ENCODE measurements around the gene AQP3.
"Not testable (repeated sequence)": the region's sequence is repeated elsewhere in the genome, so short reads cannot be mapped to it uniquely, and the experiment has no call there.

Gene AQP3

GRCh38 chr9:33440204-33440603 lies 7.2 kb downstream of the AQP3 start:
- no peak for DNase-seq

GRCh38 chr9:33439731-33440130 lies 7.7 kb downstream of the AQP3 start:
- no peak for DNase-seq

DNA sequence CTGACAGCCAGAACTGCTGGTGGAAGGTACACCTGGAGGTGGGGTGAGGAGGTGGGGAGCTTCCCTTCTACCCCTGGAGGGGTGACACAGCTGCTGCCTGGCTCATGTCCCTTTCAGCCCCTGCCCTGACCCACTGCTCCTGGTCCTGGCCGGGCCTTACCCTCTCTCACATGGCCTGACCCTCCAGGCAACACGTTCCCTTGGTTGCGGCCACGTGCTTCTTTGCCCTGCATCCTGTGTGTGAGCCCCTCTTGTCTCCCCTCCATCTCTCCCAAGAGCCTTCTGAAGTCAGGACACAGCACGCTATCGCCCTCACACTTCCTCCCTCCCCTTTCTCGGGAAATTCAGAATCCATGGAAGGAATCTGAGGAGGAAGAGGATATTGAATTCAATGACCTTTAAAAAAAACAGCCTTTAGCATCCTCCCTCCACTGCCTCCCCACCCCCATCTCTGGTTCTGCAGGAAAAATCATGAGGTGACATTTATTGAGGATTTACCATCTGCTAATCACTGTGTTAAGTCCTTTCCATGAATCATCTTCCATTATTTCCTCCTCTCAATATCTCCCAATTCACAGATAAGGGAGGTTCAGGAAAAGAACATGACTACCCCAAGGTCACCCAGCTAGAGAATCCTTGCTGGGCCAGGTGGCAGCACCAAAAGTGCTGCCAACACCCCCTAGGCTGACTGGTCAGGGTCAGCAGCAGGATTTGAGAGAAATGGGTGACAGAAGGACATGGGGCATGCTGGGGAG lies 8.3 kb downstream of the AQP3 start:
- DNase-seq = no peak

GRCh38 chr9:33437898-33438297 lies 9.5 kb downstream of the AQP3 start:
- no peak for DNase-seq

GRCh38 chr9:33437205-33437604 lies 10.2 kb downstream of the AQP3 start:
- no peak for DNase-seq

DNA sequence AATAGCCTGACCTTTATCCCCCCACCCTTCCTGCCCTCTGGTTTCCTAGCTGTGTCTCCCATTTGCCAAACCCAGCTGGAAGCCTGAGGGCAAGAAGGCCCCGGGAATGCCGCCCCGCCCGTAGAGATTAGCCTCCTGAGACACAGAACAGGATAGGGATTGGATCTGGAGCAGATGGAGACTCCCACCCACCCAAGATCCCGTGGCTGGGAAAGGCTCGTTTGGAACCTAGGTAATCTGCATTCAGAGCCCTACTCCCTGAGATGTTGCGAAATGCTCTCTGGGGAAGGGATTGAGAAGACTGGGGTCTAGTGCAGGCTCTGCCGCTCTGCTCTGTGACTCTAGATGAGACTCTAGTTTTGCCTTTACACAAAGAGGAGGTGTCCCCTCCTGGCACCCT lies 10.9 kb downstream of the AQP3 start:
- DNase-seq = no peak

- DNase-seq = no peak
Observed at GRCh38 chr9:33435821-33436277, 11.5 kb downstream of the AQP3 start.

GRCh38 chr9:33434317-33435105 lies 12.9 kb downstream of the AQP3 start:
- no peak for DNase-seq

DNA sequence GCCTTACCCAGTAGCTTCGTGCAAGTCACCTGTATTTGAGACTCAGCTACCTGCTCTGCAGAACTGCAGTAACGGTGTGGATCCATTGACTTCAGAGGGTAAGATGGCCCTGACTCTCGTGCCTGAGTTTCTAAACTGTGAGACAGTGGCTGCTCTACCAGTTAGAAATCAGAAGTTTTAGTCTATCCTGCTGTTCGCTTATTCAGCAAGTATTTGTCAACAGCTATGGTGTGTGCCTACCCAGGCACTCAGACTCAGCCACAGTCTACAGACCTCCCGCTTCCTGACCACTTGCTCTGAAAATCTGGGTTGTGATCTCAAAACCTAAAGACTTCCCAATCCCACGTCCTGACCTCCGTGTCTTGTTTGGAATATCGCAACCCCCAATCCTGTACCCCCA lies 13.5 kb downstream of the AQP3 start:
- no peak for DNase-seq

DNA sequence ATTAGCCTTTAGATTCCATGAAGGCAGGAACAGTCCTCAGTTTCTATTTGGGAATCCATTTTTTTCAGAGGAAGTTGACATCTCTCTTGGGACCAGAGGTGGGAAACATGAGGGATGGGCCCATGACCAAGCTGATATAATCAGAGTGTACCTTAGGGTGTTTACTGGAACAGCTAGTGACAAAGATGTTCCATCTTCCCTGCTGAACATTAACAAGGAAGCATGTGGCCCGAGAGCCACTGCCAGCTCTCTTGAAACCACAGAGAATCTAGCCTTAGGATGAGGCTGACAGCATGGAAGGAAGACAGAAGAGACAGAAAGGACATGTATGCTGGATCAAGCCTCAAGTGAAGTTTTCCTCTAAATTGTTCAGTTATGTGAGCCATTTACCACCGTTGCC lies 16.0 kb downstream of the AQP3 start:
- no peak for DNase-seq

DNA sequence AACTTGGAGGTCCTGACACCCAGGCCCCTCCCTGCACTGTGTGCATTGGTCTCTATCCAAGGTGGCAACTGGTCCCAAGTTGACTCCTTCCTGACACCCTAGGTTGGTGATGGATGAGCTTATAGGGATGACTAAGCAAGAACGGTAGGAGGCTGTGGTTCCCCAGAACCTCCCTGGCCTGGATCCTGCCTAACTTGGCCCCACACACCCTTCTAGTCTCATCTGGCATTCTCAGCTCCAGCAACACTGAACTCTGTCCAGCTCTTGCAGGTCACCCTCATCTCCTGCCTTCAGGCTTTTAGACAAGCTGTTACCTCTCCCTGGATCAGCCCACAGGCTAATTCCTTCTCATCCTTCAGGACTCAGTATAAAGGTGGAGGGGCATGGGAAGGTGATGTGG lies 16.5 kb downstream of the AQP3 start:
- no peak for DNase-seq

DNA sequence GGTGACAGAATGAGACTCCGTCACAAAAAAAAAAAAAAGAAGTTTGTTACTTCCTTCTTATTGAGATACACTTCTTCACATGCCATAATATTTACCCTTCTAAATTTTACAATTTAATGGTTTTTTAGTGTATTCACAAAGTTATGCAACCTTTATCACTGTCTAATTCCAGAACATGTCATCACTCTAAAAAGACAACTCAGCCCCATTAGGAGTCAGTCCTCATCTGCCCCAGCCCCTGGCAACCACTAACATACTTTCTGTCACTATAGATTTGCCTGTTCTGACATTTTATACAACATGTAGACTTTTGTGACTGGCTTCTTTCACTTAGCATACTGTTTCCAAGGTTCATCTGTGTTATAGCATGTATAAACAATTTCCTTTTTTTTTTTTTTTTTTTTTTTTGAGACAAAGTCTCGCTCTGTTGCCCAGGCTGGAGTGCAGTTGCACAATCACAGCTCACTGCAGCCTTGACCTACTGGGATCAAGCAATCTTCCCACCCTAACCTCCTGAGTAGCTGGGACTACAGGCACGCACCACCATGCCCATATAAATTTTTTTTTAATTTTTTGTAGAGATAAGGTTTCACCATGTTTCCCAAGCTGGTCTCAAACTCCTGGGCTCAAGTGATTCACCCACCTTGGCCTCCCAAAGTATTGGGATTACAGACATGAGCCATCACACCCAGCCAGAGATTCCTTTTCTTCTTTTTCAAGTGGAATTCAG lies 18.0 kb downstream of the AQP3 start:
- no peak for DNase-seq

DNA sequence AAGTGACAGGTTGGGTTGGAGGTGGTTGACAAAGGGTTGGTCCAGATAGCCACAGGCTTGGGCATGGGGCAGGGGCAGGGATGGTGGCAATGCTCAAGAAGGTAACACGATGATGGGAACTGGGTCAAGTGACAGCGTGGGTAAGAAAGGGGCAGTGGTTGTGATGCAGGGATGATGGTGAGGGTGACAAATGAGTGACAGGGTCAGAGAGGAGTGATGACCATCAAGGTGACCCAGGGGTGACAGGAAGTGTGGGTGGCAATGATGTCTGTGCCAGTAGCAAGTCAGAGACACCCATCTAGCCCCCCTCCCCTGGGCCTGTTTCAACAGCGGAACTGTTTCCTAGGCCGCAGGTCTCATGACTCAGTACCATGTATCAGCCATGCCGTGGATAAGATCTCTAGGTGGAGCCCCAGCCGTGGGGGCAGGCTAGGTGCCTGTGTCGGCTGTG lies 20.5 kb downstream of the AQP3 start:
- no peak for DNase-seq

GRCh38 chr9:33425128-33425533 lies 22.3 kb downstream of the AQP3 start:
- DNase-seq = no peak

DNA sequence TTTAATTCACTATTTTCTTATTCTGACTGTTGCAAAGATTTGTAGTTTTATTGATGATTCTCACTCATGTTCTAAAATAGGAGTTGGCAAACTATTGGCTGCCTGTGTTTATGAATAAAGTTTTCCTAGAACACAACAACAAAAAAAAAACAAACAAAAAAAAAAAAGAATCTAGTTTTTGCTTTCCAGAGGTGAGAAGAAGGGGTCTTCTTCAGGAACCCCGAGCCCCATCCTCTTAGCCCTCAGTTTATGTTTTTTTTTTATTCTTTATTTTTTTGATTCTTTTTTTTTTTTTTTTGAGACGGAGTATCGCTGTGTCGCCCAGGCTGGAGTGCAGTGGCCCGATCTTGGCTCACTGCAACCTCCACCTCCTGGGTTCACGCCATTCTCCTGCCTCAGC lies 22.9 kb downstream of the AQP3 start:
- not testable (repeated sequence) for DNase-seq

DNA sequence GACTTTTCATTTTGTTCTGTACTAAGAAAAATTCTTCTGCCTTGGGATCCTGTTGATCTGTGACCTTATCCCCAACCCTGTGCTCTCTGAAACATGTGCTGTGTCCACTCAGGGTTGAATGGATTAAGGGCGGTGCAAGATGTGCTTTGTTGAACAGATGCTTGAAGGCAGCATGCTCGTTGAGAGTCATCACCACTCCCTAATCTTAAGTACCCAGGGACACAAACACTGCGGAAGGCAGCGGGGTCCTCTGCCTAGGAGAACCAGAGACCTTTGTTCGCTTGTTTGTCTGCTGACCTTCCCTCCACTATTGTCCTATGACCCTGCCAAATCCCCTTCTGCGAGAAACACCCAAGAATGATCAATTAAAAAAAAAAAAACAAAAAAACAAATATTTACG lies 23.4 kb downstream of the AQP3 start:
- DNase-seq = not testable (repeated sequence)

DNA sequence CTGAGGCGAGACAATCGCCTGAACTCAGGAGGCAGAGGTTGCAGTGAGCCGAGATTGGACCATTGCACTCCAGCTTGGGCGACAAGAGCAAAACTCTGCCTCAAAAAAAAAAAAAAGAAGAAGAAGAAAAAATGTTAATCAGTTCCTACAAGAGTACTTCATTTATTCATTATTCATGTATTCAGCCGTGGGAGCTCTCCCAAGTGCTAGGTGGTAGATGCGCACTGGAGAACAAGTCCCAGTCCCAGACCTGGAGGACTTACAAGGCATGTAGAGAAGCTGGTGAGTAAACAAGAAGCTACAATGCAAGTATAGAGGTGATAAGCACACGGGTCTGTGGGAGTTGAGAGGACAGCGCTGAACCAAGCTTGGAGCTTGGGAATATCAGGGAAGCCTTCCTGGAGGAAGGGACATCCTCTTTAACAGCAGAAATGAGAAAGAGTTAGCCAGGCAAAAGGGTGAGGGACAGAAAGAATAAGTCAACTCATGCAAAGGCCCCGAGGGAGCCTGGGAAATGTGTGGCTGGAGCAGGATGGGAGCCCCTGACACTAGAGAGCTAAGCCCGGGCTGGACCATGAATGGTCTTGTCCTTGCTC lies 27.6 kb downstream of the AQP3 start:
- no peak for DNase-seq

DNA sequence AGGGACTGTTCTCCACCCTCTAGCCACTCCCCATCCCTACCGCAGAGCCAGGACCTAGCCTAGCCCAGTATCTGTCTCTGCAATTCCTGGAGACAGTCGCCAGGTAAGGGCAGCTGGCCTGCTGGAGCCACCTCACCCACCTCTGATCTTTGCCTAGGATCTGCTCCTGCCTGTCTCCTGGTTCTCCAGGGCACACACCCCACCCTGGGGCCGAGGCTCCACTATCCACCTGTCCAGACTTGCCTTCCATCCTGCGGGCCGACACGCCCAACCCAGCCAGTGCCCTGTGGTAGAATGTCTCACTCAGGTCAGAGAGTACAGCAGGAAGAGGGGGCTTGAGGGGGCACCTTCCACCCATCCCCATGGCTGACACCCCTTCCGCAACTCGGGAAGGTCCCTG lies 29.3 kb downstream of the AQP3 start:
- DNase-seq = no peak

DNA sequence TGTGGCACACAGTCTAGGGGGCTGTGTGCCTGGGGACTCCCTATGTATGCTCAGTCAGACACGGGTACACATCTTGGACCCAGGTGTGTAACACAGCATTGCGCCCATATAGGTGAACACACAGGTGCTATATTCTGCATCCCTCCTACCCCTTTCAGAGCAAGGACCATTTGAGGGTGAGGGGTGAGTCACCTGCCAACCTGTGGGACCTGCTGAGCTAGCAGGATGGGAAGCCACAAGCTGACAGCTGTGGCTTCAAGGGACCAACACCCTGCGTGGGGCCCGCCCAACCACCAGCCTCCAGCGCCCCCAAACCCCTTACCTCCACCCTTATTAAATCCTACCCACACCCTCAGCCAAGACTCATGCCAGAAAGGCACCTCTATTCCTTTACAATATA lies 30.4 kb downstream of the AQP3 start:
- DNase-seq = no peak

DNA sequence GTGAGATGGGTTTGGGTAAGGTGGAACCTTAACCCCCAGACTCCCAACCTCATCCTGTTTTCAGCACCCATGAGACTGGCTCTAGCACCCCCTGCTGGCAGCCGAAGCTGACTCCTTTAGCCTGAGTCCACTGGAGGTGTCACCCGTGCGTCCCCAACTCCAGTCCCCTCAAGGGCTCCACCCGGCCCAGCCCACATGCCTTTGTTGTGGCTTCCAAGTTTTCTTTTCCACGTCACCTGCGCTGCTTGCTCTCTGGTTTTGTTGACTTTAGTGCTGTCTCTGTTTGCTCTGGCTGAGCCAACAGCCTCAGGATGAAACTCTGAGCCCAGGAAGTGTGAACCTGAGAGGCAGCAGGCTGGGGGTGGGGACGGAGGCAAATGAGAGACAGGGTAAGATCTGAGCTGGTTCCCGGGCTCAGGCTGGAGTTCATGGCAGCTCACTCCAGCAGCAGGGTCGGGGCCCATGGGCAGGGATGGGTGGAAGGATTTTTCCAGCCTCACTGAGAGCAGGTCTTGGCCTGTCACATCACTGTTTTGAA lies 31.8 kb downstream of the AQP3 start:
- DNase-seq = peak; percentile 21

GRCh38 chr9:33414889-33415500 lies 32.4 kb downstream of the AQP3 start:
- no peak for DNase-seq

GRCh38 chr9:33414268-33414667 lies 33.1 kb downstream of the AQP3 start:
- DNase-seq = no peak
